Subcutaneous preadipocyte (primary cell): ENCODE results near the gene SERPINB2. TPM values are rescaled to one million over a fixed set of nuclear protein-coding genes. Genes with fewer than 3 reads are reported as not detected.

ENCODE experiments used
- total RNA-seq: library from RNA; depleted of rRNA; stranded (reverse); fragments of >200 nt; gene quantifications from 2 replicates; pipeline ENCODE4 v1.2.3, GENCODE V29; 2012

The SERPINB2 gene, protein sequence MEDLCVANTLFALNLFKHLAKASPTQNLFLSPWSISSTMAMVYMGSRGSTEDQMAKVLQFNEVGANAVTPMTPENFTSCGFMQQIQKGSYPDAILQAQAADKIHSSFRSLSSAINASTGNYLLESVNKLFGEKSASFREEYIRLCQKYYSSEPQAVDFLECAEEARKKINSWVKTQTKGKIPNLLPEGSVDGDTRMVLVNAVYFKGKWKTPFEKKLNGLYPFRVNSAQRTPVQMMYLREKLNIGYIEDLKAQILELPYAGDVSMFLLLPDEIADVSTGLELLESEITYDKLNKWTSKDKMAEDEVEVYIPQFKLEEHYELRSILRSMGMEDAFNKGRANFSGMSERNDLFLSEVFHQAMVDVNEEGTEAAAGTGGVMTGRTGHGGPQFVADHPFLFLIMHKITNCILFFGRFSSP
- 1.8 and 3.5 TPM in 2 replicates for total RNA-seq

DNA sequence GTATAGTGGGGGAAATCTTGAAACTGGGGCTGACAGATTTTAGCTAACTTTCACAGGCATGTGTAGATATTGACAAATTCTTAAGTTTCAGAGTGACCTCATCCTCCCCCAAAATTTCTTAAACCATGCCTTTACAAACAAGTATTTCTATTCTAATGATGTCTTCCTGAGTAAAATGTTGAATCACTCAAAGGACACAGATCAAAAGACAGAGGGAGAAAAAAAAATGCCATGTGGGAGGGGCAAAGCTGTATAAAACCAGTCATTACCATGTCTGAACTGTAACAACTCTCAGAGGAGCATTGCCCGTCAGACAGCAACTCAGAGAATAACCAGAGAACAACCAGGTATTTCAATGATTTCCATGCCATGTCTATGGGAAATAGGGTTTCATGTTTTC, at the start of gene SERPINB2:
TSS of gene SERPINB2 (plus strand) at position 282 of the 400 bp plus-strand sequence. CDS start 3,740 bp downstream, outside the sequence.

DNA sequence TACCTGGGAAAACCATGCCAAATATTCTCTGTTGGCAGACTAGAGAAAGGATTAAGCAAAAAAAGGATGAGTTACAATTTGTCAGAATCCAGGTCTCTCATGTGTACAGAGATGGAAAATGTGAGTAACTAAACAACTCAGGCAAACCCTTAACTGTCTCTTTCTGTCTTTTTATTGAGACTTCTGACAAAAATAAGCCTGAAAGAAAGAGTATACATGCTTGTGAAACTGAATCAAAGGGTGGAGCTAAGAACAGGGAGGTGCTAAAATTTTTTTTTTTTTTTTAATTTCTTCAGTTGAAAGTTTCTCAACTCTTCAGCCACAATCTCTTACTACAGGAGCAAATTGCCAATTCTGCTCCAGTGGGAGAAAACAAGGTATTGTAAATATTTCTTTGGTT, 20.2 kb downstream of the SERPINB2 start, which contains the start of gene SERPINB10:
TSS of gene SERPINB10 (plus strand) at position 295 of the 400 bp plus-strand sequence. CDS start 7,553 bp downstream, outside the sequence.

GRCh38 chr18:63949068-63949737, 61.7 kb downstream of the SERPINB2 start, which contains the start of gene HMSD:
HMSD (plus strand) TSS chr18:63949301; CDS start chr18:63953456, 4,155 bp downstream.

Other genes starting within 250 kb of the SERPINB2 start
- gene SERPINB4, start 243.4 kb upstream of the SERPINB2 start, total RNA-seq = under 0.01 TPM in 1 of 2 replicates, not detected in the other
- gene SERPINB3, start 225.8 kb upstream of the SERPINB2 start, total RNA-seq = not detected in 2 replicates
- not detected in 2 replicates for gene SERPINB11, start 184.7 kb upstream of the SERPINB2 start, total RNA-seq
- 0.59 TPM in 1 of 2 replicates, not detected in the other for gene SERPINB7, start 112.3 kb upstream of the SERPINB2 start, total RNA-seq
- 0.20 TPM in 1 of 2 replicates, not detected in the other for gene SERPINB10, start 20.3 kb downstream of the SERPINB2 start, total RNA-seq
- 0.39 TPM in 1 of 2 replicates, not detected in the other for gene HMSD, start 61.6 kb downstream of the SERPINB2 start, total RNA-seq
- gene SERPINB8, start 82.4 kb downstream of the SERPINB2 start, total RNA-seq = 16.5 and 28.2 TPM in 2 replicates